Neural crest cell (in vitro differentiated cells): Measurements from ENCODE around the gene RNASEH2A. TPM values are rescaled to one million over a fixed set of nuclear protein-coding genes. Genes with fewer than 3 reads are reported as not detected.

Experiments used
- DNase-seq: peaks from one replicate; pipeline ENCODE4 v3.0.0; 2021; ENCODE audit warnings: low read depth, mixed read lengths, low spot score
- H3K27ac Mint-ChIP-seq: one replicate; pipeline ENCODE4 v1.8.0; 2021; ENCODE audit warnings: mild to moderate bottlenecking, mixed read lengths; ENCODE audit not compliant: unreplicated experiment
- H3K27me3 Mint-ChIP-seq: 2 replicates; pipeline ENCODE4 v1.8.0; 2021; ENCODE audit warnings: low read depth, mild to moderate bottlenecking, mixed read lengths
- H3K36me3 Mint-ChIP-seq: 2 replicates; pipeline ENCODE4 v1.8.0; 2021; ENCODE audit warnings: low read depth, mild to moderate bottlenecking, mixed read lengths
- H3K4me1 Mint-ChIP-seq: 2 replicates; pipeline ENCODE4 v1.8.0; 2021; ENCODE audit warnings: mixed read lengths
- H3K4me3 Mint-ChIP-seq: one replicate; pipeline ENCODE4 v1.8.0; 2021; ENCODE audit warnings: mild to moderate bottlenecking, mixed read lengths
- H3K9me3 Mint-ChIP-seq: 2 replicates; pipeline ENCODE4 v1.8.0; 2021; ENCODE audit warnings: mixed read lengths
- CTCF ChIP-seq: fragments of 200-600 bp; sonication (generic); conservative IDR thresholded peaks from 2 replicates; pipeline ENCODE4 v1.5.0; 2021; ENCODE audit warnings: antibody characterized with exemption, mild to moderate bottlenecking
- microRNA-seq: library from miRNA; unstranded; fragments of <30 nt; microRNA quantifications from one replicate; pipeline ENCODE4, GENCODE V29; 2020
- total RNA-seq: library from RNA; stranded (reverse); gene quantifications from 2 replicates; pipeline ENCODE4 v1.2.1, GENCODE V29; 2021

RNASEH2A gene
- total RNA-seq, 1 donor from 2014 or later: 87.4 TPM

GRCh38 chr19:12847159-12848139 lies 41.1 kb downstream of the RNASEH2A start:
- H3K4me1 Mint-ChIP-seq: peaks cover 7% of the 10 kb centered on the region
- H3K27ac Mint-ChIP-seq: no peak overlapping the region
- peaks cover 13% of the 10 kb centered on the region for H3K27me3 Mint-ChIP-seq
- peak; percentile 99 for TF ChIP-seq CTCF
- no peaks in the 10 kb centered on the region for H3K36me3 Mint-ChIP-seq
- no peak overlapping the region for H3K4me3 Mint-ChIP-seq
- peak; percentile 98 for DNase-seq
- no peaks in the 10 kb centered on the region for H3K9me3 Mint-ChIP-seq

- peaks cover 4% of the 10 kb centered on the region for H3K36me3 Mint-ChIP-seq
- no peaks in the 10 kb centered on the region for H3K4me1 Mint-ChIP-seq
- H3K27me3 Mint-ChIP-seq: no peaks in the 10 kb centered on the region
- no peak for TF ChIP-seq CTCF
- no peaks in the 10 kb centered on the region for H3K9me3 Mint-ChIP-seq
- H3K4me3 Mint-ChIP-seq: no peak overlapping the region
- DNase-seq: no peak
- no peak overlapping the region for H3K27ac Mint-ChIP-seq
Measured at GRCh38 chr19:12856653-12857052, 50.3 kb downstream of the RNASEH2A start.

GRCh38 chr19:12858041-12858928 lies 51.9 kb downstream of the RNASEH2A start:
- no peak overlapping the region for H3K4me3 Mint-ChIP-seq
- no peak for TF ChIP-seq CTCF
- H3K27ac Mint-ChIP-seq: no peak overlapping the region
- no peak for DNase-seq
- H3K27me3 Mint-ChIP-seq: no peaks in the 10 kb centered on the region
- no peaks in the 10 kb centered on the region for H3K4me1 Mint-ChIP-seq
- no peaks in the 10 kb centered on the region for H3K9me3 Mint-ChIP-seq
- peaks cover 4% of the 10 kb centered on the region for H3K36me3 Mint-ChIP-seq

- H3K4me1 Mint-ChIP-seq: no peaks in the 10 kb centered on the region
- no peak overlapping the region for H3K4me3 Mint-ChIP-seq
- no peak for TF ChIP-seq CTCF
- DNase-seq: no peak
- H3K27me3 Mint-ChIP-seq: no peaks in the 10 kb centered on the region
- no peaks in the 10 kb centered on the region for H3K9me3 Mint-ChIP-seq
- peaks cover 3% of the 10 kb centered on the region for H3K36me3 Mint-ChIP-seq
- no peak overlapping the region for H3K27ac Mint-ChIP-seq
Measured at GRCh38 chr19:12859546-12859945, 53.2 kb downstream of the RNASEH2A start.

Small RNAs within 50 kb of the gene (microRNA-seq; reads per million reads assigned to microRNA genes)
- not detected for gene MIR5684
- gene MIR6794: 1.8 reads per million

Other genes starting within 250 kb of the RNASEH2A start
- 10.3 and 12.2 TPM in 2 replicates for gene ZNF490, start 195.8 kb upstream of the RNASEH2A start, total RNA-seq
- 18.9 and 22.4 TPM in 2 replicates for gene ZNF791, start 195.7 kb upstream of the RNASEH2A start, total RNA-seq
- gene MAN2B1, start 139.8 kb upstream of the RNASEH2A start, total RNA-seq: 99.8 and 103 TPM in 2 replicates
- gene WDR83, start 139.8 kb upstream of the RNASEH2A start, total RNA-seq: 19.0 and 19.9 TPM in 2 replicates
- 98.8 and 106 TPM in 2 replicates for gene DHPS, start 124.7 kb upstream of the RNASEH2A start, total RNA-seq
- gene GNG14, start 118.6 kb upstream of the RNASEH2A start, total RNA-seq: not detected in 2 replicates
- 15.9 and 16.0 TPM in 2 replicates for gene FBXW9, start 110.0 kb upstream of the RNASEH2A start, total RNA-seq
- gene TNPO2, start 82.7 kb upstream of the RNASEH2A start, total RNA-seq: 127 and 138 TPM in 2 replicates
- gene TRIR, start 71.9 kb upstream of the RNASEH2A start, total RNA-seq: 233 and 246 TPM in 2 replicates
- 72.5 and 75.9 TPM in 2 replicates for gene GET3, start 69.1 kb upstream of the RNASEH2A start, total RNA-seq
- not detected in 2 replicates for gene BEST2, start 54.8 kb upstream of the RNASEH2A start, total RNA-seq
- 27.9 and 28.8 TPM in 2 replicates for gene HOOK2, start 31.0 kb upstream of the RNASEH2A start, total RNA-seq
- gene JUNB, start 15.1 kb upstream of the RNASEH2A start, total RNA-seq: 9.3 and 9.6 TPM in 2 replicates
- gene PRDX2, start 4.8 kb upstream of the RNASEH2A start, total RNA-seq: 651 and 672 TPM in 2 replicates
- 34.7 and 49.1 TPM in 2 replicates for gene THSD8, start 4.5 kb upstream of the RNASEH2A start, total RNA-seq
- 0.36 TPM in 1 of 2 replicates, not detected in the other for gene RTBDN, start 28.0 kb downstream of the RNASEH2A start, total RNA-seq
- gene MAST1, start 31.9 kb downstream of the RNASEH2A start, total RNA-seq: 16.7 and 17.7 TPM in 2 replicates
- 8.6 and 11.2 TPM in 2 replicates for gene DNASE2, start 74.9 kb downstream of the RNASEH2A start, total RNA-seq
- gene KLF1, start 80.6 kb downstream of the RNASEH2A start, total RNA-seq: 0.18 TPM in 1 of 2 replicates, not detected in the other
- gene GCDH, start 84.6 kb downstream of the RNASEH2A start, total RNA-seq: 46.7 and 48.3 TPM in 2 replicates
- gene SYCE2, start 112.7 kb downstream of the RNASEH2A start, total RNA-seq: 1.4 and 2.0 TPM in 2 replicates
- 81.6 and 83.1 TPM in 2 replicates for gene FARSA, start 127.1 kb downstream of the RNASEH2A start, total RNA-seq
- 670 and 679 TPM in 2 replicates for gene CALR, start 132.0 kb downstream of the RNASEH2A start, total RNA-seq
- gene RAD23A, start 139.3 kb downstream of the RNASEH2A start, total RNA-seq: 77.3 and 82.8 TPM in 2 replicates
- 26.0 and 26.4 TPM in 2 replicates for gene GADD45GIP1, start 150.6 kb downstream of the RNASEH2A start, total RNA-seq
- gene DAND5, start 163.0 kb downstream of the RNASEH2A start, total RNA-seq: not detected in 2 replicates
- 0.23 and 0.68 TPM in 2 replicates for gene NFIX, start 188.9 kb downstream of the RNASEH2A start, total RNA-seq